Measurements from ENCODE around the gene ZC3H10.

Gene ZC3H10

DNA sequence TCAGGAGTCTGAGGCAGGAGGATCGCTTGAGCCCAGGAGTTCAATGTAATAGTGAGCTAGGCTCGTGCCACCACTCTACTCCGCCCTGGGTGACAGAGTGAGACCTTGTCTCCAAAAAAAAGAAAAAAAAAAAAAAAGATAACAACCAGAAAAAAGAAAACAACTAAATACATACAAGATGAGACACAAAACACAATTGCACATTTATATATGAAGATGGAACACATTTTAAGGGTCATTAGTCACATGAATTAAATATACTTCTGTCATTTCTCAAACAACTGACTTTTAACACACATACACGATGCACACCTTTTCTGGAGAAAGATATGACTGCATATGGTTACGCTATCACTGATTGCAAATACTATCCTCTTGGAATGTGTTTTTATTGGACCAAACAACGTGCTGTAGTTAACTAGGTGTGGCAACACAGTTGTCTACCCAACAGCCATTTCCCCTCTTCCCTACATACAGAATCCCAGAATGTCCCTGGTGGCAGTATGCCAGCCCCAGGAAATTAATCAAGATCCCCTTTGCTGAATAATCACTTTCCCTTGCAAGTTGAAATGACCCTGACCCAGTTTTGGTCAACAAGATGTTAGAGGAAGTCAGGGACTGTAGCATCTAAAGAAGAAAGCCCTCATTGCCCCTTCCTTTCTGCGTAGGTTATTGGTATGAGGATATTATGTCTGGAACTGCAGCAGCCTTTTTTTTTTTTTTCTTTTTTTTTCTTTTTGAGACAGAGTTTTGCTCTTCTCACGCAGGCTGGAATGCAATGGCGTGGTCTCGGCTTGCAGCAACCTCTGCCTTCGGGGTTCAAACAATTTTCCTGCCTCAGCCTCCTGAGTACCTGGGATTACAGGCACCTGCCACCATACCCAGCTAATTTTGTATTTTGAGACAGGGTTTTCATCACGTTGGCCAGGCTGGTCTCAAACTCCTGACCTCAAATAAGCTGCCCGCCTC lies 28.7 kb downstream of the ZC3H10 start:
- TF ChIP-seq, protein P1, sequence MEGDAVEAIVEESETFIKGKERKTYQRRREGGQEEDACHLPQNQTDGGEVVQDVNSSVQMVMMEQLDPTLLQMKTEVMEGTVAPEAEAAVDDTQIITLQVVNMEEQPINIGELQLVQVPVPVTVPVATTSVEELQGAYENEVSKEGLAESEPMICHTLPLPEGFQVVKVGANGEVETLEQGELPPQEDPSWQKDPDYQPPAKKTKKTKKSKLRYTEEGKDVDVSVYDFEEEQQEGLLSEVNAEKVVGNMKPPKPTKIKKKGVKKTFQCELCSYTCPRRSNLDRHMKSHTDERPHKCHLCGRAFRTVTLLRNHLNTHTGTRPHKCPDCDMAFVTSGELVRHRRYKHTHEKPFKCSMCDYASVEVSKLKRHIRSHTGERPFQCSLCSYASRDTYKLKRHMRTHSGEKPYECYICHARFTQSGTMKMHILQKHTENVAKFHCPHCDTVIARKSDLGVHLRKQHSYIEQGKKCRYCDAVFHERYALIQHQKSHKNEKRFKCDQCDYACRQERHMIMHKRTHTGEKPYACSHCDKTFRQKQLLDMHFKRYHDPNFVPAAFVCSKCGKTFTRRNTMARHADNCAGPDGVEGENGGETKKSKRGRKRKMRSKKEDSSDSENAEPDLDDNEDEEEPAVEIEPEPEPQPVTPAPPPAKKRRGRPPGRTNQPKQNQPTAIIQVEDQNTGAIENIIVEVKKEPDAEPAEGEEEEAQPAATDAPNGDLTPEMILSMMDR (conservative IDR thresholded peaks at IDR 0.05; ENCODE audit: low read depth, low read length): no peak
- no peak overlapping the region for H3K4me3 ChIP-seq (ENCODE audit: low read length)
- no peak for DNase-seq (ENCODE audit: low read depth)

DNA sequence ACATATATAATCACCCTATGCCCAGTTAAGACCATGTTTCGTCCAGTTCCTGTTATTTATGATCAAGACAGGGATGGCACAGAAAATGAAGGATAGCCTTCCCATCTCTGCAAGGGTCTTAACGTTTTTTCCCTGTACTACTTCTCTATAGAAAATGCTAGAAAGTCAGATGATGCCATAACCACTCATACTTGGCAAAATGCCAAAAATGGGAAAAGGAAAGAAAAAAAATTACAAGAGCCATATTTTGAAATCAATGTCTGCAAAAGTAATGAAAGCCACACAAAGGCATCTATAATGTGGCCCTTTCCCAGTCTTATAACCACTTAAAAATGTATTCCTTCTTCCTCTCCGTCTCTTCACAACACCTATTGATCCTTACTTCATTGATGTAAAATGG lies 32.5 kb downstream of the ZC3H10 start:
- DNase-seq (ENCODE audit: low read depth): no peak
- TF ChIP-seq, protein P1 (conservative IDR thresholded peaks at IDR 0.05; ENCODE audit: low read depth, low read length): no peak
- H3K4me3 ChIP-seq (ENCODE audit: low read length): no peak overlapping the region

DNA sequence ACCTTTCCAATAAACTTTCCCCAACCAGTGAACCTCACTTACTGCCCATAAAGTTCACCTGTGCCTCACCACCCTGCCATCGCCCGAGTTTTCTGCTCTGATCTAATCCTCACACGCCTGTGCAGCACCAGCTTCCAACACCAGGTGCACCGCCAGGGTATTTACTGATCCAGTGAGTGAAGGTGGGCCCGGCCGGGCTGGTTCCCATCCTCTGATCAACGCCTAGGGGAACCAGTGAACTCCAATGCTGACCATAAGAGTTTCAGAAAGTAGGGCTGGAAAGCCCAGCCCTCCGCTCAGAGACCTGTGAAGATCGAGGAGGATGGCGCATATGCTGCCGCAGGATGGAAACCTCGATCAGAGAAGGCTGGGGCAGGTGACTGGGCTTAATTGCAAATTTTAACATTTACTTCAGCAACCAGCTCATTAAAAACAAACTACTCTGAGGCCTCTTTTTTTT lies 33.6 kb downstream of the ZC3H10 start:
- DNase-seq (ENCODE audit: low read depth): no peak
- peak overlapping the region; percentile 82 for H3K4me3 ChIP-seq (ENCODE audit: low read length)
- TF ChIP-seq, protein P1 (conservative IDR thresholded peaks at IDR 0.05; ENCODE audit: low read depth, low read length): peak; percentile 59

DNA sequence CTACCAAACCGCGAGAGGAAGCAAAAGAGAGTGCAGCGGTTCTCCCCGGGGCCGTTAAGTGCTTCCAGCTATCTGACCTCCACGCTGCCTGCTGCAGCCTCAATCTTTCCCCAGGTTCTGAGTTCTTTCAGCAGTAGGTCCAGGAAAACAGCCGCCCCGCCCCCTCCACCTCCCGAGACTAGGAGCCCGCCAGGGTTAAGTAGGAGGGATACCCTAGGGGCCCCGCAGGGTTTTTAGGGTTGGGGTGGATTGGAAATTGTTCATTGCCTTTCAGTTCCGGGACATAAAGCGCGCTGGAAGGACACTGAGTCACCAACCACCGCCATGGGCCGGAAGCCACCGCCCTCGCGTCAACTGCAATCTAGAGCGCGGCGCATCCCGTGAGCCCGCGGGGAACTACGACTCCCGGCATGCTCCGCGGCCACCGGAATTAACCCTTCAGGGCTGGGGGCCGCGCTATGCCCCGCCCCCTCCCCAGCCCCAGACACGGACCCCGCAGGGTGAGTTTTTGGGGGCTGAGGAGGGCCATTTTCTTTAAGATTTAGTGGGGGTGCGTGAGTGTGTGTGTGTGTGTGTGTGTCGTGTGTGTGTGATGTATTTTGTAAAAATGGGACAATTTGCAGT lies 34.2 kb downstream of the ZC3H10 start, which contains the start of gene MYL6B:
Gene MYL6B (plus strand): TSS at position 456 of the 624 bp plus-strand sequence. CDS start 1,332 bp downstream, outside the sequence.
- peak within 1 kb of the TSS; percentile 82 for H3K4me3 ChIP-seq (ENCODE audit: low read length)
- TF ChIP-seq, protein P1 (conservative IDR thresholded peaks at IDR 0.05; ENCODE audit: low read depth, low read length): no peak
- peak; percentile 63 for DNase-seq (ENCODE audit: low read depth)

DNA sequence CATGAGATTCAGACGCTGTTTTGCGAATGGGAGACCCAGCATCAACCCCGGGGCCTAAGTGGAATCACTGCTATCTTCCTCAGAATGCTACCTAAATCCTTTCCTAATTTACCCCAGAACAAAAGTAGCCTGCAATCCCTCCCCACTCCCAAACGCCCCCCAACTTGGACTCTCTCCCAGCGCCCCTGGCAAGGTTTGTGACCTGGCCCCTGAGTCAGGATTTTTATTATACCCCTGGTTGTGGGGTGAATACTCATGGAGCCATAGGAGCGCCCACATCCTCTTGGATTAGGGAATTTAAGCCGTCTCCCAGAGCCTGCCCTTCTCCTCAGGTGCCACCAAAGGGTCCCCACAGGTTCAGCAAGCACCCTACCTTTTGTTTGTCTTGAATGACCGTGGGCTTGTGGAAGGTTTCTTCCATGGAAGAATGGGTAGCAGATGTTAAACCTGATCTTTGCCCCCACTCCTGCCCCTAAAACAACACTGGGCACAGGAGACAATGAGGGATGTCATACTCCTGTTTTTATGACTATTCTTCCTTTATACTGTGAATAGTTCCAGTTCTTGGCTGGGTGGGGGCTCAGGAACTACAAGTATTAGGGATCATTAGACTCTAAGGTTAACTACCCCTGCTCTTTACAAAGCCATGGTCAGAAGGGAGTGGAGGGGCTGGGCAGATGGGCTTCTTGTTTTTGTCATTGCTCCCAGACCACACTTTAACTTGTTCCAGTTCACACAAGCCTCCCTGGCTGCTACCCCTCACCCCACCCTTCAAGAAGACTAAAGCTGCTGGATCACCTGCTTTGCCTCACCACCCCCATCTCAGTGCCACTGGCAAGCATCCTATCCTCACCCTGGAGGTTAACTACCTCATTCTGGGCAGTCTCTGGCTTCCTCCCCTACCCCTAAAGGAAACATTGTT lies 35.0 kb downstream of the ZC3H10 start:
- DNase-seq (ENCODE audit: low read depth): no peak
- TF ChIP-seq, protein P1 (conservative IDR thresholded peaks at IDR 0.05; ENCODE audit: low read depth, low read length): no peak
- peak overlapping the region; percentile 82 for H3K4me3 ChIP-seq (ENCODE audit: low read length)

DNA sequence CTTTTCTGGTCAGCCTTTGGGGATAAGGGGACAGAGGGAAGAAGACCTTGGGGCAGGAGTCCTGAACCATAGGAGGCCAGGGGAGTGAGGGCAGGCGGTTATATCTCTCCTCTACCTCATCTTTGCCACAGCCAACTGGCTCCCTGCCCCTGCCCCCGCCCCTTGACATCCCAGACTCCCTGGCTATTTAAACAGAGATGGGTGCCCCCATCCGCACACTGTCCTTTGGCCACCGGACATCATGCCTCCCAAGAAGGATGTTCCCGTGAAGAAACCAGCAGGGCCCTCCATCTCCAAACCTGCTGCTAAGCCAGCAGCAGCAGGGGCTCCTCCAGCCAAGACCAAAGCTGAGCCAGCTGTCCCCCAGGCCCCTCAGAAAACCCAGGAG lies 35.6 kb downstream of the ZC3H10 start:
- no peak for DNase-seq (ENCODE audit: low read depth)
- no peak overlapping the region for H3K4me3 ChIP-seq (ENCODE audit: low read length)
- TF ChIP-seq, protein P1 (conservative IDR thresholded peaks at IDR 0.05; ENCODE audit: low read depth, low read length): no peak

Data from retinal pigment epithelial cell (primary cell).